Measurements from ENCODE around the gene CBARP. TPM values are rescaled to one million over a fixed set of nuclear protein-coding genes. Genes with fewer than 3 reads are reported as not detected.
A peak's percentile ranks its signal among the peaks of the same experiment; 100 is the strongest.
"Not testable (repeated sequence)": the region's sequence is repeated elsewhere in the genome, so short reads cannot be mapped to it uniquely, and the experiment has no call there.

Gene CBARP
- total RNA-seq, 2 experiments from 2014 or later = 0.33 to 0.46 TPM

DNA sequence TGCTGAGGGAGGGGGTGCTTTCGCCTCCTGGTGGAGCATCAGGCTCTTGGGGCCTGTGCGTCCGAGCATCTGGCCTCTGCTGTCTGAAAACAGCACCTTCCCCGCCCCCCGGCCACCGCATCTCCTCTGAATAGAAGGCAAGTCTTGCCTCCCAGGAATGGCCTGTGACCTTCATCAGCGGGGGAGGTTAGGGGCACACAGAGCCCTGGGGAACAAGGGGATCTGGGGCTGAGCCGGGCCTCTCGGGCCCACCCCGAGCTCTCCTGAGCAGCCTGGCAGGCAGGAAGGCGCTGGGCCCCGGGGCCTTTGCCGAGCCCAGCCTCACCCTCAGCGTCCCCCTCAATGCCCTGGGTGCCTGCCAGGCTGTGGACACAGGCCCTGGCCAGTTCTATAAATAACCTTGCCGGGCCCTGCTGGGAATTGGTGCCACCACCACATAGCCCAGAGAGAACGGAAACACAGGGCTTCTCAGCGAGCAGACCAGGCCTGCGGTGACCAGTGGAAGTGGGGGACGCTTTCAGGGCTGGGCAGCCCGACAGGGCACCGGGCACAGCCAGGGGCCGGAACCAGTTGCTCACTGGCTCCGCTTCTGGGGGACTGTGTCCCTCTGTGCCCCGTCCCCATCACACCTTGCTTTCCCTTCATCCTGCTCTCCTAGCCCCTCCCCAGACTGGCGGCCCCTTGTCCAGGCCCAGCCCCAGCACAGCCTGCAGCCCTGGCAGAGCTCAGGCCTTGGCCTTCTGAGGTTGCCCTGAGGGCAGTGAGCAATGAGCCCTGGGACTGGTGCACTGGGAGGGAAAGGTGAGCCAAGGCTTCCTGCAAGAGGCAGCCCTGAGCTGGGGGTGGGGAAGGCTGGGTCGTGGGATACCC, 22.7 kb downstream of the CBARP start:
- peaks cover 14% of the 10 kb centered on the region for H3K36me3 Mint-ChIP-seq
- no peaks in the 10 kb centered on the region for H3K9me3 Mint-ChIP-seq
- no peaks in the 10 kb centered on the region for H3K27me3 Mint-ChIP-seq
- H3K4me1 Mint-ChIP-seq = peaks cover 20% of the 10 kb centered on the region
- no peak for DNase-seq
- no peak overlapping the region for H3K27ac Mint-ChIP-seq
- no peak overlapping the region for H3K4me3 Mint-ChIP-seq

DNA sequence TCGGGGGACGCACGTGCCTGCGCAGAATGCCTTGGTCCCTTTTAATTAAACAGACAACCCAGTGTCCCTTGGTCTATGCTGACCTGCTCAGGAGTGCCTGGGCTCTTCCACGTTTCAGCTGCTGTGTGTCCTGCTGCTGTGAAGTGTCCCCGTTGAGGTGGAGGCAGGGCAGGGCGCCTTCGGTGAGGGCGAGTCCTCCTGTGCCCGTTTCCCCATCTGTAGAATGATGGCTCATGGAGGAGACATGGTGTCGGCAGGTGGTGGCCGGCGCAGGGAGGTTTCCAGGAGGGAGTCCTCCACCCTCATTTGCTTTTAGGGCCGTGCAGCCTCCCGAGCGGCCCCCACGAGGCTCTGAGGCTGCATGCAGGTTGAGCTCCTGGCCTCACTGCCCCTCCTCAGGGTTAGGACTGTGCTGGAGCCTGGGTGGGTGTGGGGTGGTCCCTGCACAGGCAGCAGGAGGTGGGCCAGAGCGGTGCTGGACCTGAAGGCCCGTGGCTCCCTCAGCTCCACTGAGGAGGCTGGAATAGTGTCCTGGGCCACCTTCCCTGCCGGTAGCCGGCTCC, 23.4 kb downstream of the CBARP start:
- Mint-ChIP-seq H3K4me1 (peaks cover 23% of the 10 kb centered on the region), H3K4me3 (no peak overlapping the region)

DNA sequence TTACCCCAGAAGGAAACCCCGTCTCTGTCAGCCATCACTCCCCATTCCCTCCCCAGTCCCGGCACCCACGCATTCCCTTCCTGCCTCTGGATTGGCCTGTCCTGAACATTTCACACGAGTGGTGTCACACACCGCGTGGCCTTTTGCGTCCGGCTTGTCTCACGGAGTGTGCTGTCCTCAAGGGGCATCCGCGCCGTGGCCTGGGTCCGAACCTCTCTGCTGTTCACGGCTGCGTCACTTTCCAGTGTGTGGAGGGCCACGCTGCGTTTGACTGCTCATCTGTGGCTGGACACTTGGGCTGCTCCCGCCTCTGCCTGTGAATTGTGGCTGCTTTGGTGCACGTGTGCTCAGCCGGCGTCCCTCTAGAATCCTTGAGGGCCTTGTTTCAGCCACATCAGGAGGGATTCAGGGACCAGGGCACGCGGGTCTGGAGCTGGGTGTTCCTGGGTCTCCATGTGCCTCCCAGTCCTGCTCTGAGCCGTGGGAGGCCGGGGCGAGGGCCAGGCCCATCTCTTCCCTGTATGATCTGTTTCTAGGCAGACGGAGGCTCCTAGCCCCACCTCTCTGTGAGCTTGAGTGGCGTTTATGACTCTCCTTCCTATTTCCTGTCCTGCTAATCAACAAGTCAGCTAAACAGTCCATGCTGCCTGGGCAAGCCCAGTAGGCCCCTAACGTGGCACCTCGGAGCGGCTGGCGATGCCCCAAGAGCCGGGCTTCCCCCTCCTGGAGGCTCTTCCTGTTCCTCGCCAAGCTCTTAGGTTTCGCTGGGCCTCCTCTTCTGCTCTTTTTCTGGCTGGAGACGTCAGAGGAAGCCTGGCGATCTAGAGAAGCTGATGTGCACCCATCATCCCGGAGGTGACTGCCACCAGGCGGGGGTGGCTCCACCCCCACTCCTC, 24.2 kb downstream of the CBARP start:
- H3K4me1 Mint-ChIP-seq = peaks cover 23% of the 10 kb centered on the region
- no peaks in the 10 kb centered on the region for H3K9me3 Mint-ChIP-seq
- H3K36me3 Mint-ChIP-seq = peaks cover 18% of the 10 kb centered on the region
- H3K4me3 Mint-ChIP-seq = peak overlapping the region; percentile 76
- DNase-seq = peak; percentile 55
- peak overlapping the region; percentile 94 for H3K27ac Mint-ChIP-seq
- H3K27me3 Mint-ChIP-seq = no peaks in the 10 kb centered on the region

More for the DNA sequence above, 23.4 kb downstream of the CBARP start:
- H3K27ac Mint-ChIP-seq = peak overlapping the region; percentile 94
- no peaks in the 10 kb centered on the region for H3K27me3 Mint-ChIP-seq
- no peak for DNase-seq
- H3K36me3 Mint-ChIP-seq = peaks cover 18% of the 10 kb centered on the region
- no peaks in the 10 kb centered on the region for H3K9me3 Mint-ChIP-seq

DNA sequence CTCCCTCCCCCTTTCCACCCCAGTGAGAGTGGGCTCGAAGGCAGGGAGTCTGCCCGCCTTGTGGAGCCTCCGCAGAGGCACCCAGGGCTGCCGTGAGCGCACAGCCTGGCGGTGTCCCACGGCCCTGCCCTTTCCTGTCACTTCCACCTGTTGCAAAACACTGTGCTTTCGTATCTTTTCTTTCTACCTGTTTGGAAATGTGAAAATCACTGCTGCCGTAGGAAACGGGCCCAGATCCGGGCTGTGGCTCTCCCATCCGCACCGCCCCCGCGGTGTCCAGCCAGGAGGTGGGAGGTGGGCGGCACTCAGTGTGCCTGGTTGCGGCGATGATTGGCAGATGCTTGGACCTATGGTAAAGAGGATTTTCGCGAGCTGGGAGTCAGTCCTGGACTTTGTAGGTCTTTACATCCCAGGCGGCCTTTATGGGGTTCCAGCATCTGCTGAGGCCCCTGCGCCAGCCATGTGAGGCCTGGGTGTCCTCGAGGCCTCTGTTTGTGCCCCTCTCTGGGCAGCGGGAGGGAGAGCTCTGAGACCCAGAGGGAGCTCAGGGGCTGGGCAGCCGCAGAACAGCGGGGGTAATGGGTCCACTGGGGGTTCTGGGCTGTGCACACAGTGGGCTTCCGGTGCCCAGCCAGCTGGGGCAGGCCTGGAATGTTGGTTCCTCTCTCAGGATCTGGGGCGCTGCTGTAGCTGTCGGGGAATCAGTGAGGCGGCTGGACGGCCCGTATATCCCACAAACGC, 26.1 kb downstream of the CBARP start:
- H3K27ac Mint-ChIP-seq = no peak overlapping the region
- H3K36me3 Mint-ChIP-seq = peaks cover 33% of the 10 kb centered on the region
- no peaks in the 10 kb centered on the region for H3K27me3 Mint-ChIP-seq
- no peak for DNase-seq
- no peak overlapping the region for H3K4me3 Mint-ChIP-seq
- no peaks in the 10 kb centered on the region for H3K9me3 Mint-ChIP-seq
- peaks cover 32% of the 10 kb centered on the region for H3K4me1 Mint-ChIP-seq

DNA sequence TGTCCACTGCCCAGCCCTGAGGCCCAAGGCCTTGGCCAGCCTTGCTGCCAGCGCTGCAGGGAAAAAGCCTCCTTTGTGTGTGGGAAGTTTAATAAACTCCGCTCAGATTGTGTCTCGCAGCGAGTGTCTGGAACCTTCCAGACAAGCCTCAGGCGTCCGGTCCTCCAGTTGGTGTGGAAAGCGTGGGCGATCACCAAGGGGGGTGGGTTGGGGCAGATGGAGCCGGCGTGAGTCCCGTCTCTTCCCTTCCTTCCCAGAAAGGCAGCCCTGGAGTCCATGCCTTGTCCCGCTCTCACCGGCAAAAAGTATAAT, 27.6 kb downstream of the CBARP start:
- peaks cover 32% of the 10 kb centered on the region for H3K4me1 Mint-ChIP-seq
- no peaks in the 10 kb centered on the region for H3K9me3 Mint-ChIP-seq
- no peak overlapping the region for H3K27ac Mint-ChIP-seq
- DNase-seq = no peak
- no peaks in the 10 kb centered on the region for H3K27me3 Mint-ChIP-seq
- H3K4me3 Mint-ChIP-seq = no peak overlapping the region
- H3K36me3 Mint-ChIP-seq = peaks cover 35% of the 10 kb centered on the region

DNA sequence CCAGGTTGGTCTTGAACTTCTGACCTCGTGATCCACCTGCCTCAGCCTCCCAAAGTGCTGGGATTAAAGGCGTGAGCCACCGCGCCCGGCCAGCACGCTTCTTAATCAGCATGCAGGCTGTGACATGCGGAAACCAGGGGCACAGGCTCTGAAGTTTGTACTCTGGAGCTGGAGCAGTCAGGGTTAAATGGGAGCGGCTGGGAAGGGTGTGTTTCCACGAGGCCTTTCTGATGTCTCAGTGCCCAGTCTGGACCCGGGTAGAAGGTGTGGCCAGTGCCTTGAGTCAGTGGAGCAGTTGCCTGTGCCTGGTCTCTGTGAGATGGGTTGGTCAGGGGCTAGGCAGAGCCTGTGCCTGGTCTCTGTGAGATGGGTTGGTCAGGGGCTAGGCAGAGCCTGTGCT, 29.0 kb downstream of the CBARP start:
- not testable (repeated sequence) for DNase-seq, H3K27ac Mint-ChIP-seq, H3K27me3 Mint-ChIP-seq, H3K9me3 Mint-ChIP-seq
- Mint-ChIP-seq H3K36me3 (peaks cover 32% of the 10 kb centered on the region), H3K4me1 (peaks cover 31% of the 10 kb centered on the region), H3K4me3 (peak overlapping the region; percentile 32)

DNA sequence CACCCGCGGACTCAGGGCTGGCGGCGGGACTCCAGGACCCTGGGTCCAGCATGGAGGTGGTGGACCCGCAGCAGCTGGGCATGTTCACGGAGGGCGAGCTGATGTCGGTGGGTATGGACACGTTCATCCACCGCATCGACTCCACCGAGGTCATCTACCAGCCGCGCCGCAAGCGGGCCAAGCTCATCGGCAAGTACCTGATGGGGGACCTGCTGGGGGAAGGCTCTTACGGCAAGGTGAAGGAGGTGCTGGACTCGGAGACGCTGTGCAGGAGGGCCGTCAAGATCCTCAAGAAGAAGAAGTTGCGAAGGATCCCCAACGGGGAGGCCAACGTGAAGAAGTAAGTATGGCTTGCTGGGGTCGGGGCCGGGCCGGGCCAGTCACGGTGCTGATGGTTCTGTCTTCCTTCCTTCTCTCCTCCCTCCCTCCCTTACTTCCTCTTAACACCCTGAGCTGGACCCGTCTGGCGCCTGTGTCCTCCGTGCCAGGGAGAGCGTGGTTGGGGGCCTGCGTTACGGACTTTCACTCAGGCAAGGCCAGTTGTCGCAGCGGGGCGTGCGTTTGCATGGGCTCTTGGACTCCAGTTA, 30.8 kb downstream of the CBARP start:
- Mint-ChIP-seq H3K4me1 (peaks cover 32% of the 10 kb centered on the region), H3K36me3 (peaks cover 26% of the 10 kb centered on the region), H3K27me3 (no peaks in the 10 kb centered on the region), H3K9me3 (no peaks in the 10 kb centered on the region), H3K27ac (peak overlapping the region; percentile 84), H3K4me3 (peak overlapping the region; percentile 93)
- peak; percentile 35 for DNase-seq

DNA sequence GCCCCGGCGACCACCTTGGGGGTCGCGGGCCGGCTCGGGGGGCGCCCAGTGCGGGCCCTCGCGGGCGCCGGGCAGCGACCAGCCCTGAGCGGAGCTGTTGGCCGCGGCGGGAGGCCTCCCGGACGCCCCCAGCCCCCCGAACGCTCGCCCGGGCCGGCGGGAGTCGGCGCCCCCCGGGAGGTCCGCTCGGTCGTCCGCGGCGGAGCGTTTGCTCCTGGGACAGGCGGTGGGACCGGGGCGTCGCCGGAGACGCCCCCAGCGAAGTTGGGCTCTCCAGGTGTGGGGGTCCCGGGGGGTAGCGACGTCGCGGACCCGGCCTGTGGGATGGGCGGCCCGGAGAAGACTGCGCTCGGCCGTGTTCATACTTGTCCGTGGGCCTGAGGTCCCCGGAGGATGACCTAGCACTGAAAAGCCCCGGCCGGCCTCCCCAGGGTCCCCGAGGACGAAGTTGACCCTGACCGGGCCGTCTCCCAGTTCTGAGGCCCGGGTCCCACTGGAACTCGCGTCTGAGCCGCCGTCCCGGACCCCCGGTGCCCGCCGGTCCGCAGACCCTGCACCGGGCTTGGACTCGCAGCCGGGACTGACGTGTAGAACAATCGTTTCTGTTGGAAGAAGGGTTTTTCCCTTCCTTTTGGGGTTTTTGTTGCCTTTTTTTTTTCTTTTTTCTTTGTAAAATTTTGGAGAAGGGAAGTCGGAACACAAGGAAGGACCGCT, 31.5 kb downstream of the CBARP start:
- H3K27me3 Mint-ChIP-seq = no peaks in the 10 kb centered on the region
- H3K4me3 Mint-ChIP-seq = peak overlapping the region; percentile 93
- peaks cover 26% of the 10 kb centered on the region for H3K36me3 Mint-ChIP-seq
- H3K9me3 Mint-ChIP-seq = no peaks in the 10 kb centered on the region
- H3K4me1 Mint-ChIP-seq = peaks cover 32% of the 10 kb centered on the region
- no peak for DNase-seq
- H3K27ac Mint-ChIP-seq = peak overlapping the region; percentile 84

DNA sequence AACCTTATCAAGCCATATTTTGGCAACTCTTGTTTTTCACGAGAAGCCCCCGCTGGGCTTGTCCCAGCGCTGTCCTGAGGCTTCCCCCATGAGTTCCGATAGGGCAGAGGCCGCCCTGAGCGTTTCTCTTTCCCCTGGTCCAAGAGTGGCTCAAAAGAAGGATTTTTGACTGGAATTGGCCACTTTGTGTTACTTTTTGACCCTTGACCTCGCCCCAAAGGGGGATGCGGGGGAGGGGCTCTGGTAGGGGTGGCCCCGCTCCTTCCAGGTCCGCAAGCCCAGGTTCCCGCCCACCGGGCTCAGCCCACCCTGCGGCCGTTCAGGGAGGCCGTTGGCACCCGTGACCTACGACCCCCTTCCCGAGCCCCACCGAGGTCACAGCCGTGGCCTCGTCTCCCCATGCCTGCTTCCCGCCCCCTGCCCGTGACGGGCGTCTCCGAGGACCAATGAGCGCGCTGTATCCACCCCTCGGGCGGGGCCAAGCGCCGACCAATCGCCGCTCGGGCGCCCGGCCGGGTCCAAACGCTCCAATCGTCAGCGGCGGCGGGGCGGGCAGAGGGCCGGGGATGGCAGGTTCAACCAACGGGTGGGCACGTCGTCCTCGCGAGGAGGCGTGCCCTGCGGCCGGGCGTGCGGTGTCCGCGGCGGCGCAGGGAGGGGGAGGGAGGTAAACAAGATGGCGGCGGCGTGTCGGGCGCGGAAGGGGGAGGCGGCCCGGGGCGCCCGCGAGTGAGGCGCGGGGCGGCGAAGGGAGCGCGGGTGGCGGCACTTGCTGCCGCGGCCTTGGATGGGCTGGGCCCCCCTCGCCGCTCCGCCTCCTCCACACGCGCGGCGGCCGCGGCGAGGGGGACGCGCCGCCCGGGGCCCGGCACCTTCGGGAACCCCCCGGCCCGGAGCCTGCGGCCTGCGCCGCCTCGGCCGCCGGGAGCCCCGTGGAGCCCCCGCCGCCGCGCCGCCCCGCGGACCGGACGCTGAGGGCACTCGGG, 32.4 kb downstream of the CBARP start, which contains the start of gene STK11:
TSS of gene STK11 (plus strand) at position 665 of the 986 bp plus-strand sequence. CDS start 1,136 bp downstream, outside the sequence.
- Mint-ChIP-seq H3K9me3 (no peaks in the 10 kb centered on the region), H3K27ac (peak within 1 kb of the TSS; percentile 84), H3K4me3 (peak within 1 kb of the TSS; percentile 93), H3K36me3 (peaks cover 22% of the 10 kb centered on the region), H3K4me1 (peaks cover 28% of the 10 kb centered on the region), H3K27me3 (no peaks in the 10 kb centered on the region)
- DNase-seq = peak; percentile 100

DNA sequence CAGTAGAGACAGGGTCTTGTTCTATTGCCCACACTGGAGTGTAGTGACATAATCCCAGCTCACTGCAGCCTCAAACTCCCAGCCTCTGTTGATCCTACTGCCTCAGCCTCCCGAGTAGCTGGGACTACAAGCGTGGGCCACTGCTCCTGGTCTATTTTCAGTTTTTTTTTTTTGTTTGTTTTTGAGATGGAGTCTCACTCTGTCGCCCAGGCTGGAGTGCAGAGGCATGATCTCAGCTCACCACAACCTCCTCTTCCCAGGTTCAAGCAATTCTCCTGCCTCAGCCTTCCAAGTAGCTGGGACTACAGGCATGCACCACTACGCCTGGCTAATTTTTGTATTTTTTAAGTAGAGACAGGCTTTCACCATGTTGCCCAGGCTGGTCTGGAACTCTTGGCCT, 37.2 kb downstream of the CBARP start:
- not testable (repeated sequence) for H3K9me3 Mint-ChIP-seq, DNase-seq, H3K27me3 Mint-ChIP-seq, H3K4me3 Mint-ChIP-seq, H3K36me3 Mint-ChIP-seq, H3K27ac Mint-ChIP-seq
- peaks cover 12% of the 10 kb centered on the region for H3K4me1 Mint-ChIP-seq

DNA sequence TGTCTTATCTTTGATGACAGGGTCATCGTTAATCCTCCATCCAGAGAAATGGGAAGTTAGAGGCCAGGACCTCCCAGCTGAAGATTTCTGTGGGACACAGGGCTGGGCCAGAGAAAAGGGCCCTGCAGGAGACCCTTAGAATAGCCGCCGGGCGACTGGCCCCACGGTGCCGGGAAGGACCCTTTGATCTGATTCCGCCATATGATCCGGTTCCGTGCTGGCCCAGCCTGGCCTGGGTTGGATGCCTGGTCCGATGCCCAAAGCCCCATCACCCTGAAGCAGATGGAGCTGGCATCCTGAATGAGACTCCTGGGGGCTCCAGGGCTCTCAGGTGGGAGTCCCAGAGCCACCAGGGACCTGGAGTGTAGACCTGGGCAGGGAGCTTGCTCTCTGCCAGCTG, 38.3 kb downstream of the CBARP start:
- H3K9me3 Mint-ChIP-seq = no peaks in the 10 kb centered on the region
- no peaks in the 10 kb centered on the region for H3K27me3 Mint-ChIP-seq
- no peak overlapping the region for H3K4me3 Mint-ChIP-seq
- H3K27ac Mint-ChIP-seq = no peak overlapping the region
- DNase-seq = no peak
- H3K36me3 Mint-ChIP-seq = no peaks in the 10 kb centered on the region
- peaks cover 12% of the 10 kb centered on the region for H3K4me1 Mint-ChIP-seq

DNA sequence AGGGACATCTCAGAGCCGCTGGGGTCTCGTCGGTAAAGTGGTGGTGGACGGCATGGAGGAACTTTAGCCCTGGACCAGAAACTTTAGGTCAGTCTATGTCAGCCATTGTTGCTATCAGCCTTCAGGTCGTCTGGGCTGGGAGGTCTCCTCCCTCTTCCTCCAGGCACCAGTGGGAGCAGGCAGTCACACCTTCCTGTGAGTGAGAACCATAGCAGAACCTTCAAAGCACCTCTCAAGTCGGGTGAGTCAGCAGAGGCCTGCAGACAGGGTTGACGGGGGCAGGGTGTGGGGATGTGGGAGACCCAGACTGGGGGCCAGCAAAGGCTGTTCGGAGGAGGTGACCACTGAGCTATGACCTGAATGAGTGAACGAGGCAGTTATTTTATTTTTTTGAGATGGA, 48.4 kb downstream of the CBARP start:
- no peak overlapping the region for H3K4me3 Mint-ChIP-seq
- peak overlapping the region; percentile 54 for H3K27ac Mint-ChIP-seq
- H3K4me1 Mint-ChIP-seq = peaks cover 12% of the 10 kb centered on the region
- no peaks in the 10 kb centered on the region for H3K27me3 Mint-ChIP-seq
- no peaks in the 10 kb centered on the region for H3K9me3 Mint-ChIP-seq
- H3K36me3 Mint-ChIP-seq = no peaks in the 10 kb centered on the region
- DNase-seq = peak; percentile 57
